Astrocyte (in vitro differentiated cells and primary cell): ENCODE measurements around the gene TIMM10B. TPM values are rescaled to one million over a fixed set of nuclear protein-coding genes. Genes with fewer than 3 reads are reported as not detected.

Experiments used
- DNase-seq: peaks from one replicate; pipeline ENCODE4 v3.0.0-alpha.2; 2010; ENCODE audit warnings: low read depth
- FAIRE-seq: peaks from 2 replicates; lab custom pipeline; 2011; peaks lifted over from hg19 to GRCh38; lab: Jason Lieb, UNC
- H2AFZ ChIP-seq: 2 replicates; pipeline ENCODE4 v1.6.0; 2012; ENCODE audit warnings: low read depth, low read length, inconsistent platforms
- H3K27ac ChIP-seq: 2 replicates; pipeline ENCODE4 v1.5.1; 2011; ENCODE audit warnings: low read depth, low read length, inconsistent platforms
- H3K27me3 ChIP-seq: 2 replicates; pipeline ENCODE4 v1.6.0; 2011; ENCODE audit warnings: low read length, inconsistent platforms; ENCODE audit not compliant: insufficient read depth
- H3K36me3 ChIP-seq: 2 replicates; pipeline ENCODE4 v1.5.1; 2011; ENCODE audit warnings: low read length, inconsistent platforms; ENCODE audit not compliant: insufficient read depth
- H3K4me1 ChIP-seq: 2 replicates; pipeline ENCODE4 v1.5.1; 2011; ENCODE audit warnings: low read length, inconsistent platforms; ENCODE audit not compliant: insufficient read depth
- H3K4me2 ChIP-seq: 2 replicates; pipeline ENCODE4 v1.6.0; 2012; ENCODE audit warnings: low read length, inconsistent platforms
- H3K4me3 ChIP-seq: 2 replicates; pipeline ENCODE4 v1.5.1; 2011; ENCODE audit warnings: low read depth, mild to moderate bottlenecking, low read length, inconsistent platforms; ENCODE audit not compliant: insufficient read depth
- H3K79me2 ChIP-seq: 2 replicates; pipeline ENCODE4 v1.6.0; 2012; ENCODE audit warnings: mild to moderate bottlenecking, low read length, inconsistent platforms; ENCODE audit not compliant: insufficient read depth
- H3K9ac ChIP-seq: 2 replicates; pipeline ENCODE4 v1.6.0; 2012; ENCODE audit warnings: mild to moderate bottlenecking, low read length, inconsistent platforms
- H3K9me3 ChIP-seq: 2 replicates; pipeline ENCODE4 v1.5.1; 2012; ENCODE audit warnings: low read depth, mild to moderate bottlenecking, low read length, inconsistent platforms; ENCODE audit not compliant: insufficient read depth
- H4K20me1 ChIP-seq: 2 replicates; pipeline ENCODE4 v1.6.0; 2012; ENCODE audit warnings: low read length, inconsistent platforms; ENCODE audit not compliant: insufficient read depth
- H3K27ac Mint-ChIP-seq: one replicate; pipeline ENCODE4 v1.8.0; 2021; ENCODE audit warnings: mild to moderate bottlenecking, mixed read lengths; ENCODE audit not compliant: unreplicated experiment
- H3K27me3 Mint-ChIP-seq: one replicate; pipeline ENCODE4 v1.8.0; 2021; ENCODE audit warnings: low read depth, mixed read lengths; ENCODE audit not compliant: unreplicated experiment
- H3K36me3 Mint-ChIP-seq: one replicate; pipeline ENCODE4 v1.8.0; 2021; ENCODE audit warnings: low read depth, mixed read lengths; ENCODE audit not compliant: unreplicated experiment
- H3K4me1 Mint-ChIP-seq: one replicate; pipeline ENCODE4 v1.8.0; 2021; ENCODE audit warnings: low read depth, mixed read lengths; ENCODE audit not compliant: unreplicated experiment
- H3K4me3 Mint-ChIP-seq: one replicate; pipeline ENCODE4 v1.8.0; 2021; ENCODE audit warnings: mild to moderate bottlenecking, moderate library complexity, mixed read lengths; ENCODE audit not compliant: unreplicated experiment
- H3K9me3 Mint-ChIP-seq: one replicate; pipeline ENCODE4 v1.8.0; 2021; ENCODE audit warnings: mild to moderate bottlenecking, mixed read lengths; ENCODE audit not compliant: unreplicated experiment
- CTCF ChIP-seq: IDR thresholded peaks from 2 replicates; pipeline ENCODE4 v1.5.1; 2011; ENCODE audit warnings: low read depth, mild to moderate bottlenecking, inconsistent platforms, low read length, moderate library complexity; ENCODE audit not compliant: insufficient read depth
- EZH2 ChIP-seq: IDR thresholded peaks from 2 replicates; pipeline ENCODE4 v1.6.1; 2012; ENCODE audit warnings: mild to moderate bottlenecking, low read length, inconsistent platforms; ENCODE audit not compliant: insufficient read depth
- total RNA-seq: library from RNA; stranded (reverse); gene quantifications from 2 replicates; pipeline ENCODE4 v1.2.1, GENCODE V29; 2021

TIMM10B gene
- total RNA-seq, 1 donor from 2014 or later: 35.2 TPM

GRCh38 chr11:6498544-6498943 lies 17.2 kb downstream of the TIMM10B start:
- no peak for TF ChIP-seq CTCF
- no peak for TF ChIP-seq EZH2
- Histone ChIP-seq H3K4me3 (no peak overlapping the region), H3K4me1 (peaks cover 13% of the 10 kb centered on the region), H3K27me3 (no peaks in the 10 kb centered on the region), H3K9me3 (no peaks in the 10 kb centered on the region), H3K27ac (no peak overlapping the region), H3K9ac (no peak overlapping the region), H2AFZ (no peak overlapping the region), H3K79me2 (no peaks in the 10 kb centered on the region), H4K20me1 (peaks cover 3% of the 10 kb centered on the region), H3K36me3 (peaks cover 4% of the 10 kb centered on the region), H3K4me2 (no peak overlapping the region)
- no peaks in the 10 kb centered on the region for H3K9me3 Mint-ChIP-seq
- H3K27me3 Mint-ChIP-seq: no peaks in the 10 kb centered on the region
- no peak overlapping the region for H3K4me3 Mint-ChIP-seq
- H3K27ac Mint-ChIP-seq: no peak overlapping the region
- no peaks in the 10 kb centered on the region for H3K4me1 Mint-ChIP-seq
- peaks cover 33% of the 10 kb centered on the region for H3K36me3 Mint-ChIP-seq
- FAIRE-seq (no peak), DNase-seq (no peak)

DNA sequence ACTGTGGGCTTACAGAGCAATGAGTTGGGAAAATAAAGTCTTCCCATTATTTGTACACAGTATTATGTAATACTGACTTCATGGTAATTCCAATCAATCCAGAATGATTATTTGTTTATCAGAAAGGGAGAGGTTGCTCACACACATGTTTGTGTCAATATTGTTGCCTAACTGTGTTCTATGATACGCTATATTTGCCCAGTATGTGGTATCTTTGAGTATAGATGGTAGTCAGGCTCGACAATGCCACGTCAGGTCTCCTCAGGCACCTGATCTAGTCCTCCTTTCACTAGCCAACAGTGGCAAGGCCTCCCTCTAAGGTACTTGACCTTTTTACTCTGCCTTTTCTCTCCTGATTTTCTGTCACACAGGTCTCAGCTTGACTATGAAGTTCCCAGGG lies 21.1 kb downstream of the TIMM10B start:
- Histone ChIP-seq H3K4me2 (no peak overlapping the region), H3K27me3 (no peaks in the 10 kb centered on the region), H3K9ac (no peak overlapping the region), H4K20me1 (no peaks in the 10 kb centered on the region), H3K9me3 (no peaks in the 10 kb centered on the region), H3K36me3 (peaks cover 4% of the 10 kb centered on the region), H3K4me1 (peaks cover 14% of the 10 kb centered on the region), H3K79me2 (no peaks in the 10 kb centered on the region), H2AFZ (no peak overlapping the region), H3K27ac (no peak overlapping the region), H3K4me3 (no peak overlapping the region)
- Mint-ChIP-seq H3K4me3 (no peak overlapping the region), H3K36me3 (peaks cover 19% of the 10 kb centered on the region), H3K4me1 (no peaks in the 10 kb centered on the region), H3K27me3 (no peaks in the 10 kb centered on the region), H3K27ac (no peak overlapping the region), H3K9me3 (no peaks in the 10 kb centered on the region)
- no peak for FAIRE-seq
- no peak for DNase-seq
- no peak for TF ChIP-seq EZH2
- no peak for TF ChIP-seq CTCF

DNA sequence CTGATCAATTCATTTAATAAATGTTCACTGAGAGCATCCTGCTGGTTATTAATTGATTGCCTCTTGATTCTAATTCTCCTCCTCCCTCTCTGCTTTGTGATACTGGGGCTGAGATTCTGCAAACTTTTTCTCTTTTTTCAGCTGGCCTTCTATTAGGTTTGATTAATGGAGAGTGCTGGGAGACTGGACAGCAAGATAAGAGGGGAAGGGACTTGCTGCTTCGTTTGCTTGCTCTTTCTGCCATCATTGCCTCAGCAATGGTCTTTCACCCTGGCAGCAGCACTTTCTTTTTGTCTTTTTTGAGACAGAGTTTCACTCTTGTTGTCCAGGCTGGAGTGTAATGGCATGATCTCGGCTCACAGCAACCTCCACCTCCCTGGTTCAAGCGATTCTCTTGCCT lies 22.9 kb downstream of the TIMM10B start:
- Mint-ChIP-seq H3K4me1 (no peaks in the 10 kb centered on the region), H3K27ac (no peak overlapping the region), H3K9me3 (no peaks in the 10 kb centered on the region), H3K36me3 (peaks cover 9% of the 10 kb centered on the region), H3K4me3 (no peak overlapping the region), H3K27me3 (no peaks in the 10 kb centered on the region)
- no peak for FAIRE-seq
- Histone ChIP-seq H3K36me3 (no peaks in the 10 kb centered on the region), H3K9ac (no peak overlapping the region), H2AFZ (no peak overlapping the region), H3K9me3 (no peaks in the 10 kb centered on the region), H3K27ac (no peak overlapping the region), H3K27me3 (no peaks in the 10 kb centered on the region), H4K20me1 (no peaks in the 10 kb centered on the region), H3K4me3 (no peak overlapping the region), H3K4me2 (no peak overlapping the region), H3K79me2 (no peaks in the 10 kb centered on the region), H3K4me1 (peaks cover 13% of the 10 kb centered on the region)
- TF ChIP-seq EZH2 (no peak), CTCF (no peak)
- DNase-seq: no peak
